Lung (tissue), 12 donors: ENCODE measurements around the gene PDF. TPM values are rescaled to one million over a fixed set of nuclear protein-coding genes. Genes with fewer than 3 reads are reported as not detected.

Experiments used
- ATAC-seq: fragments of 200-7000 bp; cut with Tn5 transposase; one replicate; pipeline ENCODE4 v1.9.1; 2020; ENCODE audit warnings: moderate number of reproducible peaks; ENCODE audit not compliant: insufficient read depth, low FRiP score
- DNase-seq, 3 donors: peaks; one replicate each; pipeline ENCODE4 v3.0.0-alpha.2; 2013 to 2017
- H3K27ac ChIP-seq, 2 donors: one replicate each; pipeline ENCODE4 v1.5.1; 2013; ENCODE audit warnings: mild to moderate bottlenecking in 2 of 2, moderate library complexity in 2 of 2, control low read depth in 1 of 2, inconsistent platforms in 1 of 2, low read depth in 1 of 2, low read length in 1 of 2
- H3K27me3 ChIP-seq, 3 donors: one replicate each; pipeline ENCODE4 v1.5.1; 2013; ENCODE audit warnings: low read length in 2 of 3; ENCODE audit not compliant: control insufficient read depth in 3 of 3, insufficient read depth in 3 of 3
- H3K36me3 ChIP-seq, 4 donors: one replicate each; pipeline ENCODE4 v1.5.1; 2013; ENCODE audit warnings: low read length in 4 of 4, mild to moderate bottlenecking in 1 of 4, moderate library complexity in 1 of 4; ENCODE audit not compliant: control insufficient read depth in 4 of 4, insufficient read depth in 4 of 4
- H3K4me1 ChIP-seq, 5 donors: one replicate each; pipeline ENCODE4 v1.5.1; 2013; ENCODE audit warnings: low read length in 5 of 5, mild to moderate bottlenecking in 2 of 5, moderate library complexity in 1 of 5; ENCODE audit not compliant: control insufficient read depth in 5 of 5, insufficient read depth in 5 of 5
- H3K4me3 ChIP-seq: one replicate; pipeline ENCODE4 v1.5.1; 2013; ENCODE audit warnings: mild to moderate bottlenecking, control low read depth, moderate library complexity
- H3K9ac ChIP-seq, 2 donors: one replicate each; pipeline ENCODE4 v1.5.1; 2013; ENCODE audit warnings: low read length in 2 of 2, control low read depth in 1 of 2; ENCODE audit not compliant: insufficient read depth in 1 of 2
- H3K9me3 ChIP-seq, 4 donors: one replicate each; pipeline ENCODE4 v1.5.1; 2013; ENCODE audit warnings: low read length in 3 of 4, mild to moderate bottlenecking in 1 of 4, moderate library complexity in 1 of 4; ENCODE audit not compliant: control insufficient read depth in 4 of 4, insufficient read depth in 3 of 4
- WGBS, 2 donors: extraction: QIAGEN DNeasy Blood & Tissue Kit; methylation state at CpG; one replicate each; pipeline ENCODE4 v1.1.7; 2013; 5-methylcytosine and 5-hydroxymethylcytosine counted together
- polyA plus RNA-seq, 2 donors: library from polyadenylated mRNA; stranded (reverse); fragments of 200-250 nt; gene quantifications; one replicate each; pipeline ENCODE4 v1.2.1, GENCODE V29; 2013
- total RNA-seq, 2 donors: library from RNA; depleted of rRNA in 1 of 2; stranded (reverse); fragments of >200 nt in 1 of 2; gene quantifications; one replicate each; pipeline ENCODE4 v1.2.1, GENCODE V29; 2014 to 2021
- TF ChIP-seq, protein P1 (sequence below): IDR thresholded peaks from 2 replicates; pipeline ENCODE4 v1.5.1; 2012; ENCODE audit warnings: mild to moderate bottlenecking; ENCODE audit errors: control extremely low read depth, extremely low read depth
- donor health status: control.
- donor health status: control.
- donor health status: Bipolar disorder and iron deficiency.
- donor health status: healthy.
- donor health status: DM: yes; HTN: yes; CAD: no.

PDF gene
- total and polyA plus RNA-seq, 4 donors: 6.0 to 16.6 (median 9.1) TPM

DNA sequence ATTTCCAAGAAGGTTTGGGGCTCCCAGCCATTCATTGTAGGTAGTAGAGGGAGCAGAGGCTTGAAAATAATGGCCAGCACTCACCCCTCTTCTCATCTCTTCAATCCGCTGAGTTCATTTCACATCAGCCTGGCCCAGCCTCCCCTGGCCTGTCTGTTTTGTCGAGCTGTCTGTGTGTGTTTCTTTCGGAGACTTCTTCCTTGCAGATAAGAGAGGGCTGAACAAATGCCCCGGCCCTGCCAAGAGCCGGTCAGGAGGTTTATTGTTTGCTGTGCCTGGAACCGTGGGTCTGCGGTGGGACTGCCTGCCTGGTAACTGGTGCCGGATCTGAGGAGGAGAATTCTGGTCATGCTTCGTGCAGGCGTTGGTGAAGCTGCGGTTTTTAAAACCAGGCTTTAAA, 15.9 kb downstream of the PDF start:
- ATAC-seq (no peak), DNase-seq (no peak)
- Histone ChIP-seq H3K36me3 (peaks cover 7 to 47% (median 32%) of the 10 kb centered on the region in 4 donors), H3K4me3 (no peak overlapping the region), H3K9ac (no peak overlapping the region), H3K27me3 (no peaks in the 10 kb centered on the region), H3K9me3 (no peaks in the 10 kb centered on the region), H3K27ac (no peak overlapping the region), H3K4me1 (peaks cover 0 to 5% (median 4%) of the 10 kb centered on the region in 5 donors)
- TF ChIP-seq, protein P1, sequence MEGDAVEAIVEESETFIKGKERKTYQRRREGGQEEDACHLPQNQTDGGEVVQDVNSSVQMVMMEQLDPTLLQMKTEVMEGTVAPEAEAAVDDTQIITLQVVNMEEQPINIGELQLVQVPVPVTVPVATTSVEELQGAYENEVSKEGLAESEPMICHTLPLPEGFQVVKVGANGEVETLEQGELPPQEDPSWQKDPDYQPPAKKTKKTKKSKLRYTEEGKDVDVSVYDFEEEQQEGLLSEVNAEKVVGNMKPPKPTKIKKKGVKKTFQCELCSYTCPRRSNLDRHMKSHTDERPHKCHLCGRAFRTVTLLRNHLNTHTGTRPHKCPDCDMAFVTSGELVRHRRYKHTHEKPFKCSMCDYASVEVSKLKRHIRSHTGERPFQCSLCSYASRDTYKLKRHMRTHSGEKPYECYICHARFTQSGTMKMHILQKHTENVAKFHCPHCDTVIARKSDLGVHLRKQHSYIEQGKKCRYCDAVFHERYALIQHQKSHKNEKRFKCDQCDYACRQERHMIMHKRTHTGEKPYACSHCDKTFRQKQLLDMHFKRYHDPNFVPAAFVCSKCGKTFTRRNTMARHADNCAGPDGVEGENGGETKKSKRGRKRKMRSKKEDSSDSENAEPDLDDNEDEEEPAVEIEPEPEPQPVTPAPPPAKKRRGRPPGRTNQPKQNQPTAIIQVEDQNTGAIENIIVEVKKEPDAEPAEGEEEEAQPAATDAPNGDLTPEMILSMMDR: no peak
- 85 to 92% methylated on average over 11 of the region's 11 CpGs for WGBS, 2 donors

DNA sequence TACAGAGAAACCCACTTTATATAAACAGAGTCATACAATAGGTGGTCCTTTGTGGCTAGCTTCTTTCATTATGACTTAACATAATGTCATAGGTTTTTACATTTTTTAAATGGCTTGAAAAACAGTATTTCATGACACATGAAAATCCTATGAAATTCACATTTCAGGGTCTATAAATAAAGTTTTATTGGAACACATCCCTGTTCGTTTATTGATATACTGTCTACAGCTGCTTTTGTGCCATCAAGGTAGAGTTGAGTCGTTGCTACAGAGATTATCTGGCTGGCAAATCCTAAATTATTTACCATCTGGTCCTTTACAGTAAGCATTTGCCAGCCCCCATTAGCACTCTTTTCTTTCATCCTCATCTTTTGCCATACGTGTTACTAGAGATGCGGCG, 16.9 kb downstream of the PDF start:
- Histone ChIP-seq H3K4me3 (no peak overlapping the region), H3K9ac (no peak overlapping the region), H3K4me1 (peaks cover 0 to 5% (median 4%) of the 10 kb centered on the region in 5 donors), H3K27ac (no peak overlapping the region), H3K36me3 (peaks cover 1 to 36% (median 25%) of the 10 kb centered on the region in 4 donors), H3K27me3 (no peaks in the 10 kb centered on the region), H3K9me3 (no peaks in the 10 kb centered on the region)
- 96 to 98% methylated on average over 5 of the region's 5 CpGs for WGBS, 2 donors
- DNase-seq (no peak), ATAC-seq (no peak)
- TF ChIP-seq, protein P1: no peak

DNA sequence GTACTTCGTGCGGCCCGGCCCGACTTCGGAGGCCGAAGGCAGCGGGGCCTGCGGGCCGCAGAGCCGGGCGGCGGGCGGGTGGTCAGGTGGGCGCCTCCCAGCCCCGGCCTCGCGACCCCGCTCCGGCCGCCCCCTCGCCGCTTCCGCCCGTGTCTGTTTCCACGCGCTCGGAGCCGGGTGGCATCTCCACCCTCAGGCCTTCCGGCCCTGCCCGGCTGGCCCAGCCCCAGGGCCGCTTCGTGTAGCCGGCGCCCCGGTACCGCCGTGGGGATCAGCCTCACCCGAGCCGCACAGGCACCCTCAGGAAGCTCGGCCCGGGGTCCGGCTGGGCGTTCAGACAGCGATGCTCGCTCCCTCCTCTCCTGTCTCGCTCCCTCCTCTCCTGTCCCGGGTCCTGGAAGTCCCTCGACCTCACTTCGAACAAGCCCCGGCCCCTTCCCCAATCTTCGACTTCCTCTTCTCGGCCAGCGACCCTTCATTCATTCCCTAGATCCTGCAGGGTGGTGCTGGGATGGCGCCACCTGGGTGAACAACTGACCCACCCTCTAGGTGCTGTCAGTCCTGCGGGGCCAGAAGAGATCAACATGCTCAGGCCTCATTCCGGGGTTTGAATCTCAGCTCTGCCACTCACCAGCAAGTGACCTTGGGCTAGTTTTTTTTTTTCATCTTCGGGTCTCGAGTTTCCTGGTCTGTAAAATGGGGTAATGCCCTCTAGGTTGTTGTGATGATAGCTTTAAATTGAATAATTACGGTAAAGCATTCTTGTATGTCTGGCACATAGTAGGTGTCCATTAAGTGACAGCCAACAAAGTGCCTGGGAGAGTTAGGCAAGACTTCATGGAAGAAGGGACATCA, 18.6 kb downstream of the PDF start:
- DNase-seq: peak in 2 of 3 donors; percentile 17 to 19
- peak overlapping the region; percentile 91 to 95 for H3K27ac ChIP-seq
- H3K4me1 ChIP-seq: peaks cover 0 to 5% (median 4%) of the 10 kb centered on the region in 5 donors

More for the DNA sequence above, 18.6 kb downstream of the PDF start:
- TF ChIP-seq, protein P1: no peak
- peaks cover 0 to 25% (median 17%) of the 10 kb centered on the region in 4 donors for H3K36me3 ChIP-seq
- H3K9me3 ChIP-seq: no peaks in the 10 kb centered on the region
- peak overlapping the region; percentile 47 to 61 for H3K9ac ChIP-seq
- peak overlapping the region; percentile 95 for H3K4me3 ChIP-seq
- H3K27me3 ChIP-seq: no peaks in the 10 kb centered on the region
- peak; percentile 45 for ATAC-seq
- WGBS, 2 donors: 2 to 3% methylated on average over 36 to 59 of the region's 59 CpGs
